Natural killer cell (primary cell): ENCODE results near the gene MORN1. TPM values are rescaled to one million over a fixed set of nuclear protein-coding genes. Genes with fewer than 3 reads are reported as not detected.
A peak's percentile ranks its signal among the peaks of the same experiment; 100 is the strongest.

Experiments
- ATAC-seq, 3 donors: fragments of 150-1000 bp in 2 of 3; fragments of 200-7000 bp in 1 of 3; cut with Tn5 transposase; 1 replicate in 1 of 3; 2 replicates in 2 of 3; pipeline ENCODE4 v1.10.0; 2021; ENCODE audit warnings: mild to moderate bottlenecking in 2 of 3, moderate library complexity in 2 of 3
- DNase-seq, 2 donors: peaks; one replicate each; pipeline versions ENCODE4 v3.0.0 to v3.0.0-alpha.2; 2013 to 2021; ENCODE audit warnings: mixed read lengths in 1 of 2
- H3K27ac ChIP-seq: one replicate; pipeline ENCODE4 v1.5.1; 2013; ENCODE audit warnings: mild to moderate bottlenecking, low read length
- H3K27me3 ChIP-seq: one replicate; pipeline ENCODE4 v1.6.1; 2013; ENCODE audit warnings: low read length; ENCODE audit not compliant: control insufficient read depth, insufficient read depth
- H3K36me3 ChIP-seq: one replicate; pipeline ENCODE4 v1.6.1; 2013; ENCODE audit warnings: low read length; ENCODE audit not compliant: control insufficient read depth, insufficient read depth
- H3K4me1 ChIP-seq: one replicate; pipeline ENCODE4 v1.6.1; 2013; ENCODE audit warnings: low read length; ENCODE audit not compliant: control insufficient read depth, insufficient read depth
- H3K4me3 ChIP-seq: one replicate; pipeline ENCODE4 v1.5.1; 2013; ENCODE audit warnings: low read length
- H3K9me3 ChIP-seq: one replicate; pipeline ENCODE4 v1.6.1; 2013; ENCODE audit warnings: low read length; ENCODE audit not compliant: control insufficient read depth, insufficient read depth
- H3K27ac Mint-ChIP-seq, 2 donors: one replicate each; pipeline ENCODE4 v1.8.0; 2022; ENCODE audit warnings: mild to moderate bottlenecking in 2 of 2, mixed read lengths in 2 of 2, moderate library complexity in 1 of 2
- H3K27me3 Mint-ChIP-seq, 2 donors: one replicate each; pipeline ENCODE4 v1.8.0; 2022; ENCODE audit warnings: low read depth in 2 of 2, mixed read lengths in 2 of 2
- H3K36me3 Mint-ChIP-seq: one replicate; pipeline ENCODE4 v1.8.0; 2022; ENCODE audit warnings: mixed read lengths
- H3K4me1 Mint-ChIP-seq, 2 donors: one replicate each; pipeline ENCODE4 v1.8.0; 2022; ENCODE audit warnings: mixed read lengths in 2 of 2
- H3K4me3 Mint-ChIP-seq: one replicate; pipeline ENCODE4 v1.8.0; 2022; ENCODE audit warnings: mild to moderate bottlenecking, moderate library complexity, mixed read lengths
- H3K9me3 Mint-ChIP-seq, 2 donors: one replicate each; pipeline ENCODE4 v1.8.0; 2022; ENCODE audit warnings: mixed read lengths in 2 of 2
- whole genome bisulfite sequencing: methylation state at CpG from one replicate; pipeline ENCODE4 v1.1.7; 2013; ENCODE audit warnings: missing lambda C conversion rate; ENCODE audit not compliant: insufficient coverage; 5-methylcytosine and 5-hydroxymethylcytosine counted together
- intact Hi-C: fragments of 100-400 bp; cut with micrococcal nuclease; formaldehyde crosslinking; loops from one replicate; pipeline ENCODE4 v1.14.2; 2022
- total RNA-seq, 4 donors: library from RNA; stranded (reverse); fragments of 120-200 nt in 1 of 4; gene quantifications; one replicate each; pipeline versions ENCODE4 v1.2.3 to v1.2.4, GENCODE V29; 2013 to 2022
- TF ChIP-seq, protein P1 (sequence below): fragments of 200-600 bp; IDR thresholded peaks from one replicate; pipeline ENCODE4 v1.8.0; 2022; ENCODE audit warnings: antibody characterized with exemption

MORN1 gene
- total RNA-seq, 3 donors from 2014 or later (not counting 1 experiment from before 2014, with no cell fraction given): 8.0 to 9.3 (median 8.8) TPM

GRCh38 chr1:2383576-2383975 is 7.8 kb downstream of the MORN1 start:
- no peaks in the 10 kb centered on the region for H3K9me3 Mint-ChIP-seq
- H3K4me1 Mint-ChIP-seq: no peaks in the 10 kb centered on the region
- Histone ChIP-seq H3K4me3 (no peak overlapping the region), H3K36me3 (no peaks in the 10 kb centered on the region), H3K27ac (no peak overlapping the region), H3K4me1 (peaks cover 22% of the 10 kb centered on the region), H3K9me3 (no peaks in the 10 kb centered on the region), H3K27me3 (no peaks in the 10 kb centered on the region)
- H3K36me3 Mint-ChIP-seq: no peaks in the 10 kb centered on the region
- DNase-seq (no peak), ATAC-seq (no peak)
- no peak overlapping the region for H3K27ac Mint-ChIP-seq
- H3K27me3 Mint-ChIP-seq: no peaks in the 10 kb centered on the region
- intact Hi-C loops: loop anchor here (5.0 to 10.0 kb wide), 2 partner anchors 291 to 439 kb away; no protein-coding TSS in a partner anchor
- TF ChIP-seq, protein P1, sequence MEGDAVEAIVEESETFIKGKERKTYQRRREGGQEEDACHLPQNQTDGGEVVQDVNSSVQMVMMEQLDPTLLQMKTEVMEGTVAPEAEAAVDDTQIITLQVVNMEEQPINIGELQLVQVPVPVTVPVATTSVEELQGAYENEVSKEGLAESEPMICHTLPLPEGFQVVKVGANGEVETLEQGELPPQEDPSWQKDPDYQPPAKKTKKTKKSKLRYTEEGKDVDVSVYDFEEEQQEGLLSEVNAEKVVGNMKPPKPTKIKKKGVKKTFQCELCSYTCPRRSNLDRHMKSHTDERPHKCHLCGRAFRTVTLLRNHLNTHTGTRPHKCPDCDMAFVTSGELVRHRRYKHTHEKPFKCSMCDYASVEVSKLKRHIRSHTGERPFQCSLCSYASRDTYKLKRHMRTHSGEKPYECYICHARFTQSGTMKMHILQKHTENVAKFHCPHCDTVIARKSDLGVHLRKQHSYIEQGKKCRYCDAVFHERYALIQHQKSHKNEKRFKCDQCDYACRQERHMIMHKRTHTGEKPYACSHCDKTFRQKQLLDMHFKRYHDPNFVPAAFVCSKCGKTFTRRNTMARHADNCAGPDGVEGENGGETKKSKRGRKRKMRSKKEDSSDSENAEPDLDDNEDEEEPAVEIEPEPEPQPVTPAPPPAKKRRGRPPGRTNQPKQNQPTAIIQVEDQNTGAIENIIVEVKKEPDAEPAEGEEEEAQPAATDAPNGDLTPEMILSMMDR: no peak
- no peak overlapping the region for H3K4me3 Mint-ChIP-seq
- WGBS: 93% methylated on average over 14 of the region's 14 CpGs

- intact Hi-C loops: loop anchor here (5.0 to 10.0 kb wide), 2 partner anchors 290 to 438 kb away; no protein-coding TSS in a partner anchor
- ATAC-seq: peak in 1 of 3 donors; percentile 25
Measured at GRCh38 chr1:2382621-2383361, 8.6 kb downstream of the MORN1 start.

DNA sequence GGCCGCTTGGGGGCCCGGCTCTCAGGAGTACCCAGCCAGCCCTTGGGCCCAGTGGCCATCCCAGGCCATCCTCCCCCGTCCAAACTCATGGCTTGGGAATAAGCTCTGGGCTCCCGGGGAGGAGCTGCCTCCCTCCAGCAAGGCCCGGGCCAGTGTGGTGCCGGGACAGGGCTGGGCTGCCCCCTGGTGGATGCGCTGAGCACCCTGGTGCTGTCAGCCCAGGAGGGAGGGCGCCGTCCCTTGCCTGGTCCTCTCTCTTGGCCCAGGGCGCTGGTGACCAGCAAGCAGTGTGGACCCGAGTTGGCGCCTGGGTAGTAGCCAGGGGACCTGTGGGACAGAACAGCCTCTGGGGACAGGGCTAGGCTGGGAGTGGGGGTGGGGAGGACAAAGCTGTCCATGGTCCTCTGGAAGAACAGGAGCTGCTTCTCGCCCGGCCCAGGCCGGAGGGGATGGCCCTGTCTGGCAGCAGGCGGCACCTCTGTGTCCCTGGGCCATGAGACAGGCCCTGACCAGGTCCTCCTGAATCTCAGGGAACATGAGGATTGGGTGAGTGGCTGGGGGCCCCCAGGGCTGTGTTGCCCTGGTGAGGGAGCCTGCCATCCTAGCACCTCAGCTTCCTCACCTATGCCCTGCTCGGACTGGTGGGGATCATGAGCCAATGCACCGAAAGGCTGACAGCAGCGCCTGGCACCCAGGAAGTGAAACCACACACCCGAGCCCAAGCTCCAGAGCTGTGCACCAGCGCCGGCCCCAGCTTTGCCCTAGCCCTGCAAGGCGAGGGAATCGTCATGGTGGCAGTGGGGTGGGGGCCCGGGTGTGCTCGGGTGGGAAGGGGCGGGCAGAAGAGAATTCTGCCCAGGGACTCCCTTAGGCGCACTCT is 9.4 kb downstream of the MORN1 start:
- 52% methylated on average over 28 of the region's 28 CpGs for WGBS
- DNase-seq (peak; percentile 74 to 86), ATAC-seq (peak; percentile 86 to 100 (median 96))
- Mint-ChIP-seq H3K9me3 (no peaks in the 10 kb centered on the region), H3K4me1 (no peaks in the 10 kb centered on the region), H3K27me3 (no peaks in the 10 kb centered on the region), H3K27ac (no peak overlapping the region), H3K4me3 (no peak overlapping the region), H3K36me3 (no peaks in the 10 kb centered on the region)
- Histone ChIP-seq H3K4me1 (peaks cover 22% of the 10 kb centered on the region), H3K27ac (no peak overlapping the region), H3K27me3 (no peaks in the 10 kb centered on the region), H3K36me3 (no peaks in the 10 kb centered on the region), H3K9me3 (no peaks in the 10 kb centered on the region), H3K4me3 (no peak overlapping the region)
- intact Hi-C loops: loop anchor here (1.0 to 10.0 kb wide), 3 partner anchors 187 to 437 kb away; no protein-coding TSS in a partner anchor
- TF ChIP-seq, protein P1: peak; percentile 77

More at GRCh38 chr1:2382621-2383361, 8.6 kb downstream of the MORN1 start:
- H3K4me3 ChIP-seq: no peak overlapping the region
- Mint-ChIP-seq H3K4me1 (no peaks in the 10 kb centered on the region), H3K27me3 (no peaks in the 10 kb centered on the region), H3K27ac (no peak overlapping the region), H3K9me3 (no peaks in the 10 kb centered on the region), H3K36me3 (no peaks in the 10 kb centered on the region), H3K4me3 (no peak overlapping the region)
- H3K27ac ChIP-seq: no peak overlapping the region
- no peaks in the 10 kb centered on the region for H3K9me3 ChIP-seq
- H3K27me3 ChIP-seq: no peaks in the 10 kb centered on the region
- no peaks in the 10 kb centered on the region for H3K36me3 ChIP-seq
- DNase-seq: peak in 1 of 2 donors; percentile 54
- 61% methylated on average over 13 of the region's 13 CpGs for WGBS
- H3K4me1 ChIP-seq: peaks cover 22% of the 10 kb centered on the region
- TF ChIP-seq, protein P1: peak; percentile 27
